GM19035 (cell line): Measurements from ENCODE around the gene VCL.
A peak's percentile ranks its signal among the peaks of the same experiment; 100 is the strongest.

ENCODE experiments used
- ATAC-seq: cut with Tn5 transposase; IDR thresholded peaks from one replicate; pipeline ENCODE4 v1.9.1; 2021; ENCODE audit not compliant: unreplicated experiment

The VCL gene

DNA sequence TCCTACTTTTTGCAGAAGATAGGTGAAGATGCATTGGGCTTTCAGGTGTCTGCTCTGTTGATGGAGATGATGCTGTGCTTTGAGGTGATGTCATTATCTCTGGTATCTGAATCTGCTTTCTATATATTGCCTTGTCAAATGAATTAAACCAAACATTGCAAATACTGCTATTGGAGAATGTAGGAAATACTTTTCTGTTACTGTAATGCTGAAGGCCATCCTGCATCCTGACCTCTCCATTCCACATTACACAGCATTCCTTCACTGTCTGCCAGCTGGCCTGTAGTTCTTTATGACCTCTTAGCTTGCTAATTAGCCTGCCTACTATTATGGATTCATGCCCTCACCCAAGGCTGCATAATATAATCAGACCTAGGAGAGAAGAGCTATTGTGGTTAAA is 73.2 kb downstream of the VCL start:
- ATAC-seq, result no peak

GRCh38 chr10:74072503-74072902 is 74.6 kb downstream of the VCL start:
- ATAC-seq, result no peak

GRCh38 chr10:74075906-74076305 is 78.0 kb downstream of the VCL start:
- ATAC-seq, result no peak

DNA sequence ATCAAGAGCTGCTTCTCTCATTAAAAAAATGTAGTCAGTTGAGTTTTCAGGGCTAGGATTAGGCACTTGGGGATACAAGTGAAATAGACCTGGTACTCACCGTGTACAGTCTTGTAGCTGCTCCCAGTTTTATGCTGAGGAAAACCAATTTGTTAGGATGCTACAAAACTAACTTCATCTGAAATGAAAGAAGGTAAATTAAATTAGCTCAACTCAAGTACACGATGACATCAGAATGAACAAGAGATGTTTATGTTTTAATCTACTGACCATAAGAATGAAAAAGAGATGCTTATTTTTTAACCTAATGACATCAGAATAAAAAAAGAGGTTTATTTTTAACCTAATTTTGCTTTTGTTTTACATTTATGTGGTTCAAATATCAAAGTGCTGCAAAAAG is 79.0 kb downstream of the VCL start:
- ATAC-seq, result no peak

- ATAC-seq, result no peak
Observed at GRCh38 chr10:74077416-74077815, 79.5 kb downstream of the VCL start.

DNA sequence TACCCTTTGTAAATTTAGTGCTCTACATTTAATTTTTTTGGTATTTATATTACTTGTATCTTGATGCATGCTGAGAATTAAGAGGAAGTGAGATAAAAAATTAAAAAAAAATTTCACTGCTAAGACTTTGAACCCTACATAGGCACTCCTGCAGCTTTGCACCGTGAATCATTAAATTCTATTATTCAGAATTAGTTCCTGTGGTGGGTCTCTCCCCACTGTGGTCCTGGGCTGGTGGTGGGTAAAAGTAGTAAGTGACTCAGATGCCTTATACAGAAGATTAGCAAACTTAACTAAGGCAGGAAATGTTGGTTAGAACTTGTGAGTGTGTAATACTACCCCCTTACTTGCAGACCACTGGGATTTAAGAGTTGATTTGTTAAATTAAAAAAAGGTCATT is 80.1 kb downstream of the VCL start:
- ATAC-seq, result no peak

- no peak for ATAC-seq
Observed at GRCh38 chr10:74079028-74079935, 81.4 kb downstream of the VCL start.

GRCh38 chr10:74079936-74080590 is 82.1 kb downstream of the VCL start:
- no peak for ATAC-seq

DNA sequence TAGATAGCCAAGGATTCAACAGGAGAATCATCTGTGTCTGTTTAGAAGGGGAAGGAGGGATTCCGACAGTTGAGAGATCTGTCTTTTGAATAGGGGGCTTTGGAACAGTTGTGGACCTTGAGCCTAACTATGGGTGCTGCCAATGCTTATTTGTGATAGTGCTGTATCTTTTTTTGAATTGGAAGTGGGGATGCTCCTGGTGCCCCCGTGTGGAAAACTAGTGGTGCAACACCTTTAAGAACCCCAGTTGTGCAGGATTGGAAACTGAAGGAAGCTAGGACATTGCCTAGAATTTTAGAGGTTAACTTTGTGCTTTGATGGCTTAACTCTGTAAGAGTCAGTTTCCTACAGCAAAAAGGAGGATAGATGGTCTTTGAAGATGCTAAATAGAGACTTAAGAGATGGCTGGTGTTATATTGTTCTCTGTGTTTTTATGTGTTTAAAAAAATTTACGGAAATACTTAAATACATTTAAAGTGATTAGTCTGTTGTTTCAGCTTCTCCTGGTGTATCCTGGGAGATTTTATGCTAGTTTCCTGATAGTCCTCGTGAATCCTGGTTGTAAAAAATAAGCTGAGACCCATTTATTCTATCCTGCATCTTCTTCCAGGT is 83.4 kb downstream of the VCL start:
- ATAC-seq, result no peak

DNA sequence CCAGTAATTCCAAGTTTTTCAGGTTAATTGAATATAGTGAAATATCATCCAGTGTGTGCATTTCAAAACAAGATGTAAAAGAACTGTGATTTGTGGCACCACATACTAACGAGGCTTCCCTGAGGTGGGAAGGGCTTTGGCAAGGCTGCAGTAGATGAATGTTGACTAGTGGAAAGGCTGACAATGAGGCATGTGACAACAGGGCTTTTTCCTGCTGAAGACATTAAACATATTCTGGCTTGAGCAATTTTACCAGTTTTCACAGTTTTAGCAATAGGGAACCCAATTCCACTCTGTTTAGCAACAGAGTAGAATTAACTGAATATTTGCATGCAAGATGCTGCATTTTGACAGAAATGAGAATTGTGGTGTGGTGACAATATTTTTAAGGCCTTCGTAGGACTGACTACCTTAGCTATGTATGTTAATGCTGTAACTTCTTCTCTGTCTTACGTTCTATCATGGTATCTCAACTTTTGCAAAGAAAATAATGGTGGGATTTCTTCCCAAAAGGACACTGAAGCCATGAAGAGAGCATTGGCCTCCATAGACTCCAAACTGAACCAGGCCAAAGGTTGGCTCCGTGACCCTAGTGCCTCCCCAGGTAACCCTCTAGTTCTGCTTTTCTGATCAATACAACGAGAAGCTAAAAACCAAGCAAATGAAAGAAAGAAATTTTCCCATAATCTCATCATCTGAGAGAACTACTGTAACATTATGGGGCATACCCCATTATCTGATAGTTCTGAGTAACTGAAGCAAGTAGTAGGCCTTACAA is 84.2 kb downstream of the VCL start:
- ATAC-seq, result no peak

DNA sequence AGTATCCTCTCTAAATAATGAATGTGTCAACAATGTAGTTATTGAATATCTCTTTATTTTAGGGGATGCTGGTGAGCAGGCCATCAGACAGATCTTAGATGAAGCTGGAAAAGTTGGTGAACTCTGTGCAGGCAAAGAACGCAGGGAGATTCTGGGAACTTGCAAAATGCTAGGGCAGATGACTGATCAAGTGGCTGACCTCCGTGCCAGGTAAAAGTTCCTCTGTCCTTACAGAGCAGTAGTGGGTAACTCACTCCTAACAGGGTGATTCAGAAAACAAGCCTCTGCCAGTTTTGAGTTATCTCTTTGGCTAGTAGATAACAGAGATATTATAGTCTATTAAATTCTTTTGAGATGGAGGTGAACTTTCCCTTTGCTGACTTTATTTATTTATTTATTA is 85.4 kb downstream of the VCL start:
- ATAC-seq, result no peak

DNA sequence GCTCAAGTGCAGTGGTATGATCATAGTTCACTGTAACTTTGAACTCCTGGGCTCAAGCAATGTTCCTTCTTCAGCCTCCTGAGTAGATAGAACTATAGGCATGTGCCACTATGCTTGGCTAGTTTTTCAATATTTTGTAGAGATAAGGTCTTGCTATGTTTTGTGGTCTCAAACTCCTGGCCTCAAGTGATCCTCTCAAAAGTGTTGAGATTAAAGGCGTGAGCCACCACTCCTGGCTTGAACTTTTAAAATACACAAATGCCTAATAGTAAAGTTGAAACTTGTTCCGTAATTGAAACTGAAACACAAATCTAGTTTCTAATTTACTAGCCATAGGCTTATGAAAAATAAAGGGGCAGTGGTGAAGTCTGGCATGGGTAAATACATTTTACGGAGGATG is 87.0 kb downstream of the VCL start:
- ATAC-seq, result peak; percentile 88

GRCh38 chr10:74086317-74086716 is 88.4 kb downstream of the VCL start:
- ATAC-seq, result no peak

DNA sequence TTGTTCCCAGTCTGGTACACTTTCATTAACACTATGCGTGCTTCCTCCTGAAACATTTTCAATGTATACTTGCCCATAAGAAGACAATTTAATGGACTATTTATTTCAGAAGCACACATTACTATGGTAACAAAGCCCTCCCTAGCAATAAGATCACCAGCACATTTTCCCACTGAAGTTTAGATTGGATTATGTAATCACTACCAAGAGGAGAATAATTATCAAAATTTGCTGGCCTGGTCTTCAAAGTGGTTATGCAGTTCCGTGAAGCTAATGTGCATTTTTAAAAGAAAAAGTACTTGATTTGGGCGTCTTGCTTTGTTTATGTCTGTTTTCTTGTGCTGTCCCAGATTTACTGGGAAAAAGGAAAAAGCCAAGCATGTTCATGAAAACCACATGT is 90.8 kb downstream of the VCL start:
- no peak for ATAC-seq

GRCh38 chr10:74092372-74092771 is 94.5 kb downstream of the VCL start:
- no peak for ATAC-seq

GRCh38 chr10:74093530-74094164 is 95.7 kb downstream of the VCL start:
- no peak for ATAC-seq

GRCh38 chr10:74094231-74094630 is 96.3 kb downstream of the VCL start:
- no peak for ATAC-seq

- ATAC-seq, result peak; percentile 69
Observed at GRCh38 chr10:74096777-74097176, 98.9 kb downstream of the VCL start.

DNA sequence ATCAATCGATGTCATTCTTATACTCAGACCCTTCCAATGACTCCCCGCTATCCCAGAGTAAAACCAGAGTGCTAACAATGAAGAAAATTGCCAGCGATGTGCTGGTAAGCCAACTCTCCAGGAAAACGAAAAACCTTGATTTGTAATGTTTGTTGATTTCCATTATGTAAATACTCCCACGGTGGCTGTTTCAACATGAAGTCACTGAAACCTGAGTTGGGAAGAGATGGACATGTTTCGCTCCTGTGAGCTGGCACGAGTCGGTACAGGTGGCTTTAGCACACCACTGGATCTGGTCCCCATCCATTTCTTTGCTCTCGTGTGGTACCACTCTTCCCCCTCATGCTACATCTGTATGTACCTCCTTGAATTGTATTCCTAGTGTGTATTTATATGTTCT is 99.9 kb downstream of the VCL start:
- no peak for ATAC-seq

GRCh38 chr10:74099420-74099819 is 101.5 kb downstream of the VCL start:
- ATAC-seq, result no peak

- no peak for ATAC-seq
Observed at GRCh38 chr10:74099836-74100235, 101.9 kb downstream of the VCL start.
